Body of pancreas (tissue), 4 donors: ENCODE measurements around the gene APOL1. TPM values are rescaled to one million over a fixed set of nuclear protein-coding genes. Genes with fewer than 3 reads are reported as not detected.

Source experiments
- ATAC-seq: fragments of 150-250 bp; one replicate; pipeline ENCODE4 v1.9.1; 2016
- DNase-seq, 4 donors: peaks; one replicate each; pipeline ENCODE4 v3.0.0-alpha.2; 2019
- H3K27ac ChIP-seq, 4 donors: fragments of 200-600 bp; sonication (generic); 1 replicate in 3 of 4; 2 replicates in 1 of 4; pipeline versions ENCODE4 v1.5.1 to v1.6.1; 2016 to 2019; ENCODE audit warnings: mild to moderate bottlenecking in 1 of 4, mixed read lengths in 1 of 4, moderate library complexity in 1 of 4
- H3K27me3 ChIP-seq, 2 donors: fragments of 200-600 bp; sonication (generic); one replicate each; pipeline ENCODE4 v1.6.0; 2016; ENCODE audit warnings: mild to moderate bottlenecking in 1 of 2
- H3K36me3 ChIP-seq, 2 donors: fragments of 200-600 bp; sonication (generic); replicated peaks in 1 of 2; 2 replicates each; pipeline ENCODE4 v1.5.1; 2016; ENCODE audit warnings: low read depth in 2 of 2; ENCODE audit not compliant: insufficient read depth in 1 of 2
- H3K4me1 ChIP-seq: fragments of 200-600 bp; sonication (generic); one replicate; pipeline ENCODE4 v1.6.0; 2016
- H3K4me3 ChIP-seq, 2 donors: fragments of 200-600 bp; sonication (generic); 1 replicate in 1 of 2; 2 replicates in 1 of 2; pipeline ENCODE4 v1.5.1; 2016 to 2019
- H3K9me3 ChIP-seq, 3 donors: fragments of 200-600 bp; sonication (generic); 1 replicate in 2 of 3; 2 replicates in 1 of 3; pipeline ENCODE4 v1.5.1; 2016
- POLR2A ChIP-seq, 3 donors: fragments of 450-650 bp; IDR thresholded peaks; one replicate each; pipeline ENCODE4 v1.6.1; 2016; ENCODE audit warnings: antibody characterized with exemption in 3 of 3, mild to moderate bottlenecking in 2 of 3
- WGBS, 2 donors: methylation state at CpG; one replicate each; pipeline ENCODE4 v1.1.5; 2017; 5-methylcytosine and 5-hydroxymethylcytosine counted together
- intact Hi-C: fragments of 100-400 bp; cut with DNase I; formaldehyde crosslinking; loops from one replicate; pipeline ENCODE4 v1.15.1; 2023
- microRNA-seq, 2 donors: library from miRNA; unstranded; fragments of <30 nt; microRNA quantifications; one replicate each; pipeline ENCODE4, GENCODE V29; 2016; ENCODE audit warnings: borderline number of aligned reads in 2 of 2, borderline replicate concordance in 2 of 2
- small RNA-seq: library from RNA; depleted of rRNA; stranded (forward); fragments of <200 nt; gene quantifications from one replicate; pipeline ENCODE3, GENCODE V24; 2016
- total RNA-seq, 2 donors: library from RNA; depleted of rRNA; stranded (reverse); fragments of >200 nt; gene quantifications; one replicate each; pipeline ENCODE4 v1.1.0, GENCODE V29; 2016
- TF ChIP-seq, protein P1 (sequence below), 7 experiments: fragments of 450-650 bp in 4 of 7; fragments of 200-600 bp in 3 of 7; sonication (generic) in 3 of 7; IDR thresholded peaks; one replicate each; pipeline ENCODE4 v1.5.1; 2016 to 2019; ENCODE audit warnings: antibody characterized with exemption in 7 of 7

APOL1 gene
- total RNA-seq, 2 donors from 2014 or later = 5.2 to 11.9 TPM

GRCh38 chr22:36311386-36312085 lies 58.6 kb downstream of the APOL1 start:
- intact Hi-C loops = no loop called here
- 83 to 84% methylated on average over 8 to 18 of the region's 18 CpGs for WGBS, 2 donors
- Histone ChIP-seq H3K9me3 (no peaks in the 10 kb centered on the region), H3K4me1 (no peaks in the 10 kb centered on the region), H3K27me3 (no peaks in the 10 kb centered on the region), H3K27ac (no peak overlapping the region), H3K4me3 (no peak overlapping the region), H3K36me3 (peaks cover 51 to 70% of the 10 kb centered on the region in 2 donors)
- no peak for ATAC-seq
- no peak for DNase-seq
- TF ChIP-seq, protein P1, sequence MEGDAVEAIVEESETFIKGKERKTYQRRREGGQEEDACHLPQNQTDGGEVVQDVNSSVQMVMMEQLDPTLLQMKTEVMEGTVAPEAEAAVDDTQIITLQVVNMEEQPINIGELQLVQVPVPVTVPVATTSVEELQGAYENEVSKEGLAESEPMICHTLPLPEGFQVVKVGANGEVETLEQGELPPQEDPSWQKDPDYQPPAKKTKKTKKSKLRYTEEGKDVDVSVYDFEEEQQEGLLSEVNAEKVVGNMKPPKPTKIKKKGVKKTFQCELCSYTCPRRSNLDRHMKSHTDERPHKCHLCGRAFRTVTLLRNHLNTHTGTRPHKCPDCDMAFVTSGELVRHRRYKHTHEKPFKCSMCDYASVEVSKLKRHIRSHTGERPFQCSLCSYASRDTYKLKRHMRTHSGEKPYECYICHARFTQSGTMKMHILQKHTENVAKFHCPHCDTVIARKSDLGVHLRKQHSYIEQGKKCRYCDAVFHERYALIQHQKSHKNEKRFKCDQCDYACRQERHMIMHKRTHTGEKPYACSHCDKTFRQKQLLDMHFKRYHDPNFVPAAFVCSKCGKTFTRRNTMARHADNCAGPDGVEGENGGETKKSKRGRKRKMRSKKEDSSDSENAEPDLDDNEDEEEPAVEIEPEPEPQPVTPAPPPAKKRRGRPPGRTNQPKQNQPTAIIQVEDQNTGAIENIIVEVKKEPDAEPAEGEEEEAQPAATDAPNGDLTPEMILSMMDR (IDR thresholded peaks at IDR 0.05) = no peak
- no peak for TF ChIP-seq POLR2A (IDR thresholded peaks at IDR 0.05)

DNA sequence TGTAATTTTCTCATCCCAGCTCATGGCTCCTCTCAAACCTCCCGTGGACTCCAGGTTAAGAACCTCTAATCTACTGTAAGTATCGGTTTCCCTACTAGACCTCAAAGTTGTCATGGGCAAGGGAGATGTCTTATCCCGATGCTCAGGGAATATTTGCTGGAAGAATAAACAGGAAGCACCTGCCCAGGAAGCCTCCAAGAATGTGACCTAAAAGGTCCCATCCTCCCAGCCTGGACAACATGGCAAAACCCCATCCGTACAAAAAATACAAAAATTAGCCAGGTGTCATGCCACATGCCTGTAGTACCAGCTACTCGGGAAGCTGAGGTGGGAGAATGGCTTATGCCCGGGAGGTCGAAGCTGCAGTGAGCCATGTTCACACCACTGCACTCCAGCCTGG lies 62.4 kb downstream of the APOL1 start:
- Histone ChIP-seq H3K4me3 (no peak overlapping the region), H3K9me3 (no peaks in the 10 kb centered on the region), H3K27ac (no peak overlapping the region), H3K36me3 (peaks cover 52 to 68% of the 10 kb centered on the region in 2 donors), H3K4me1 (no peaks in the 10 kb centered on the region), H3K27me3 (no peaks in the 10 kb centered on the region)
- DNase-seq (no peak), ATAC-seq (no peak)
- no peak for TF ChIP-seq POLR2A (IDR thresholded peaks at IDR 0.05)
- TF ChIP-seq, protein P1 (IDR thresholded peaks at IDR 0.05) = no peak
- 68 to 70% methylated on average over 7 of the region's 7 CpGs for WGBS, 2 donors
- intact Hi-C loops = no loop called here

DNA sequence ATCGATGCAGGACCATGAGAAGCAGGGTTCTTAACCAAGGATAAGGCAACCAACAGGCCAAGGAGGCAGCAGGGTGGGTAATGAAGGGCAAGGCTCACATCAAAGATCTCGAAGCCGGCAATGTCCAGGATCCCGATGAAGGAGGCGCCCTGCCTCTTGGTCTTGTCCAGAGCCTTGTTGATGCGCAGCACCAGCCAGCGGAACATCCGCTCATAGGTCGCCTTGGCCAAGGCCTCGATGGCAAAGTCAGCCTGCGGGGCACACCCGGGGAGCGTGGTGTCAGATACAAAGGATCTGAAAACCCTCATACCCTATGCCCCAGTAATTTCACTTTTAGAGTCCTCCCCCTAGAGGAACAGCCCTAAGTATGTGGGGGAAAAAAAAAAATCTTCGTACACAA lies 63.5 kb downstream of the APOL1 start:
- H3K4me1 ChIP-seq = no peaks in the 10 kb centered on the region
- ATAC-seq = no peak
- H3K9me3 ChIP-seq = no peaks in the 10 kb centered on the region
- H3K36me3 ChIP-seq = peaks cover 48 to 66% of the 10 kb centered on the region in 2 donors
- no peaks in the 10 kb centered on the region for H3K27me3 ChIP-seq
- DNase-seq = no peak
- no peak for TF ChIP-seq POLR2A (IDR thresholded peaks at IDR 0.05)
- TF ChIP-seq, protein P1 (IDR thresholded peaks at IDR 0.05) = no peak
- H3K27ac ChIP-seq = no peak overlapping the region
- no peak overlapping the region for H3K4me3 ChIP-seq
- WGBS, 2 donors = 93 to 95% methylated on average over 14 of the region's 14 CpGs
- intact Hi-C loops = no loop called here

Small RNA genes within 50 kb of the gene (microRNA-seq; reads per million reads assigned to microRNA genes)
- gene MIR6819 = 0 to 0.90 reads per million in 2 donors

Small RNA genes within 50 kb of the gene (small RNA-seq; reads per million reads assigned to genes)
- gene MIR6819 = not detected

Other genes starting within 250 kb of the APOL1 start
- gene RBFOX2, start 224.3 kb upstream of the APOL1 start, total RNA-seq = 10 to 100 TPM; 28.7 to 31.1 TPM
- gene APOL3, start 92.4 kb upstream of the APOL1 start, total RNA-seq = 10 to 100 TPM; 11.2 to 22.4 TPM
- 10 to 100 TPM in 1 of 2 donors, under 1 TPM in 1; 0.52 to 18.1 TPM for gene APOL4, start 51.3 kb upstream of the APOL1 start, total RNA-seq
- 10 to 100 TPM; 13.5 to 19.1 TPM for gene APOL2, start 13.6 kb upstream of the APOL1 start, total RNA-seq
- 100 to 1,000 TPM; 294 to 323 TPM for gene MYH9, start 134.8 kb downstream of the APOL1 start, total RNA-seq
- 10 to 100 TPM; 27.0 to 44.5 TPM for gene TXN2, start 228.5 kb downstream of the APOL1 start, total RNA-seq